HepG2 (cell line): ENCODE data around the gene TRPV4. TPM values are rescaled to one million over a fixed set of nuclear protein-coding genes. Genes with fewer than 3 reads are reported as not detected.

ENCODE experiments used
- AHDC1 ChIP-seq: sonication (generic); formaldehyde crosslinking; IDR thresholded peaks from 2 replicates; pipeline ENCODE4 v1.5.1; 2020; ENCODE audit warnings: mild to moderate bottlenecking, missing genetic modification reagents, borderline replicate concordance
- FOXA3 ChIP-seq: IDR thresholded peaks from 2 replicates; pipeline ENCODE4 v1.6.1; 2016; ENCODE audit warnings: missing genetic modification reagents, missing compliant biosample characterization
- KLF16 ChIP-seq, 2 experiments: sonication (generic) in 1 of 2; formaldehyde crosslinking in 1 of 2; IDR thresholded peaks; 2 replicates each; pipeline versions ENCODE4 v1.6.1 to v1.8.0; 2016 to 2023; ENCODE audit warnings: missing genetic modification reagents in 2 of 2, missing compliant biosample characterization in 1 of 2
- SP140L ChIP-seq: sonication (generic); formaldehyde crosslinking; IDR thresholded peaks from 2 replicates; pipeline ENCODE4 v1.4.0; 2020; ENCODE audit warnings: missing genetic modification reagents, borderline replicate concordance
- SRF ChIP-seq: IDR thresholded peaks from 2 replicates; pipeline ENCODE4 v1.6.1; 2011; ENCODE audit warnings: mild to moderate bottlenecking, low read depth, low read length, moderate library complexity
- ZFP41 ChIP-seq: sonication (generic); formaldehyde crosslinking; IDR thresholded peaks from 2 replicates; pipeline ENCODE4 v1.4.0; 2020; ENCODE audit warnings: mild to moderate bottlenecking, missing genetic modification reagents, borderline replicate concordance
- ZNF558 ChIP-seq: sonication (generic); formaldehyde crosslinking; IDR thresholded peaks from 2 replicates; pipeline ENCODE4 v1.9.0; 2022; ENCODE audit warnings: mild to moderate bottlenecking, missing genetic modification reagents, borderline replicate concordance
- ZNF614 ChIP-seq: IDR thresholded peaks from 2 replicates; pipeline ENCODE4 v1.6.1; 2018; ENCODE audit warnings: missing biosample characterization, missing genetic modification reagents, inconsistent platforms, borderline replicate concordance
- polyA plus RNA-seq, 8 experiments: library from polyadenylated mRNA; depleted of rRNA in 3 of 8; stranded (reverse) in 7 of 8; unstranded in 1 of 8; fragments of >200 nt; fragmentation: Illumina TruSeq in 4 of 8; extraction: Trizol in 4 of 8; gene quantifications; 2 replicates each; pipeline versions ENCODE4 v1.2.1 to v1.2.3, GENCODE V29; 2011 to 2016; ENCODE audit warnings: low read depth in 4 of 8, missing spikeins in 1 of 8, mixed read lengths in 1 of 8; ENCODE audit not compliant: insufficient read depth in 1 of 8
- total RNA-seq, 5 experiments: library from RNA; depleted of rRNA; stranded (reverse); fragments of >200 nt; fragmentation: Illumina TruSeq; extraction: Trizol; gene quantifications; 2 replicates each; pipeline ENCODE4 v1.2.3, GENCODE V29; 2016; ENCODE audit warnings: low read depth in 1 of 5
- TF ChIP-seq, protein P1 (sequence below): sonication (generic); formaldehyde crosslinking; IDR thresholded peaks from 2 replicates; pipeline ENCODE4 v1.4.0; 2020; ENCODE audit warnings: missing genetic modification reagents
- TF ChIP-seq, protein P2 (sequence below): sonication (generic); formaldehyde crosslinking; IDR thresholded peaks from 2 replicates; pipeline ENCODE4 v1.4.0; 2020; ENCODE audit warnings: missing genetic modification reagents
- TF ChIP-seq, protein P3 (sequence below): sonication (generic); formaldehyde crosslinking; IDR thresholded peaks from 2 replicates; pipeline ENCODE4 v1.5.1; 2020; ENCODE audit warnings: mild to moderate bottlenecking, moderate library complexity, missing genetic modification reagents

The TRPV4 gene
- total and polyA plus RNA-seq, 2 of the 13 experiments (the other 11 are each of a cell fraction or from before 2014, with no cell fraction given): 0.66 to 4.7 TPM

- TF ChIP-seq, protein P1, sequence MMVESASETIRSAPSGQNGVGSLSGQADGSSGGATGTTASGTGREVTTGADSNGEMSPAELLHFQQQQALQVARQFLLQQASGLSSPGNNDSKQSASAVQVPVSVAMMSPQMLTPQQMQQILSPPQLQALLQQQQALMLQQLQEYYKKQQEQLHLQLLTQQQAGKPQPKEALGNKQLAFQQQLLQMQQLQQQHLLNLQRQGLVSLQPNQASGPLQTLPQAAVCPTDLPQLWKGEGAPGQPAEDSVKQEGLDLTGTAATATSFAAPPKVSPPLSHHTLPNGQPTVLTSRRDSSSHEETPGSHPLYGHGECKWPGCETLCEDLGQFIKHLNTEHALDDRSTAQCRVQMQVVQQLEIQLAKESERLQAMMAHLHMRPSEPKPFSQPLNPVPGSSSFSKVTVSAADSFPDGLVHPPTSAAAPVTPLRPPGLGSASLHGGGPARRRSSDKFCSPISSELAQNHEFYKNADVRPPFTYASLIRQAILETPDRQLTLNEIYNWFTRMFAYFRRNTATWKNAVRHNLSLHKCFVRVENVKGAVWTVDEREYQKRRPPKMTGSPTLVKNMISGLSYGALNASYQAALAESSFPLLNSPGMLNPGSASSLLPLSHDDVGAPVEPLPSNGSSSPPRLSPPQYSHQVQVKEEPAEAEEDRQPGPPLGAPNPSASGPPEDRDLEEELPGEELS: no peak
- TF ChIP-seq ZNF558: no peak
- TF ChIP-seq, protein P2, sequence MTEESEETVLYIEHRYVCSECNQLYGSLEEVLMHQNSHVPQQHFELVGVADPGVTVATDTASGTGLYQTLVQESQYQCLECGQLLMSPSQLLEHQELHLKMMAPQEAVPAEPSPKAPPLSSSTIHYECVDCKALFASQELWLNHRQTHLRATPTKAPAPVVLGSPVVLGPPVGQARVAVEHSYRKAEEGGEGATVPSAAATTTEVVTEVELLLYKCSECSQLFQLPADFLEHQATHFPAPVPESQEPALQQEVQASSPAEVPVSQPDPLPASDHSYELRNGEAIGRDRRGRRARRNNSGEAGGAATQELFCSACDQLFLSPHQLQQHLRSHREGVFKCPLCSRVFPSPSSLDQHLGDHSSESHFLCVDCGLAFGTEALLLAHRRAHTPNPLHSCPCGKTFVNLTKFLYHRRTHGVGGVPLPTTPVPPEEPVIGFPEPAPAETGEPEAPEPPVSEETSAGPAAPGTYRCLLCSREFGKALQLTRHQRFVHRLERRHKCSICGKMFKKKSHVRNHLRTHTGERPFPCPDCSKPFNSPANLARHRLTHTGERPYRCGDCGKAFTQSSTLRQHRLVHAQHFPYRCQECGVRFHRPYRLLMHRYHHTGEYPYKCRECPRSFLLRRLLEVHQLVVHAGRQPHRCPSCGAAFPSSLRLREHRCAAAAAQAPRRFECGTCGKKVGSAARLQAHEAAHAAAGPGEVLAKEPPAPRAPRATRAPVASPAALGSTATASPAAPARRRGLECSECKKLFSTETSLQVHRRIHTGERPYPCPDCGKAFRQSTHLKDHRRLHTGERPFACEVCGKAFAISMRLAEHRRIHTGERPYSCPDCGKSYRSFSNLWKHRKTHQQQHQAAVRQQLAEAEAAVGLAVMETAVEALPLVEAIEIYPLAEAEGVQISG (CRISPR knock-in tag): 0 out of 2 replicates have a peak, but pooled peaks have one; percentile 24
- TF ChIP-seq, protein P3, sequence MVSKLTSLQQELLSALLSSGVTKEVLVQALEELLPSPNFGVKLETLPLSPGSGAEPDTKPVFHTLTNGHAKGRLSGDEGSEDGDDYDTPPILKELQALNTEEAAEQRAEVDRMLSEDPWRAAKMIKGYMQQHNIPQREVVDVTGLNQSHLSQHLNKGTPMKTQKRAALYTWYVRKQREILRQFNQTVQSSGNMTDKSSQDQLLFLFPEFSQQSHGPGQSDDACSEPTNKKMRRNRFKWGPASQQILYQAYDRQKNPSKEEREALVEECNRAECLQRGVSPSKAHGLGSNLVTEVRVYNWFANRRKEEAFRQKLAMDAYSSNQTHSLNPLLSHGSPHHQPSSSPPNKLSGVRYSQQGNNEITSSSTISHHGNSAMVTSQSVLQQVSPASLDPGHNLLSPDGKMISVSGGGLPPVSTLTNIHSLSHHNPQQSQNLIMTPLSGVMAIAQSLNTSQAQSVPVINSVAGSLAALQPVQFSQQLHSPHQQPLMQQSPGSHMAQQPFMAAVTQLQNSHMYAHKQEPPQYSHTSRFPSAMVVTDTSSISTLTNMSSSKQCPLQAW (CRISPR knock-in tag): peak; percentile 82
- 0 out of 2 replicates have a peak, but pooled peaks have one; percentile 6 for TF ChIP-seq FOXA3
- TF ChIP-seq KLF16 (CRISPR knock-in tag; IDR thresholded peaks at IDR 0.05): peak in 1 of 2 experiments; percentile 22; a peak in 1 of 4 replicates
- peak; percentile 12; the same call in 1 of the 2 replicates for TF ChIP-seq SRF
- 0 out of 2 replicates have a peak, but pooled peaks have one; percentile 23 for TF ChIP-seq AHDC1 (CRISPR knock-in tag)
- TF ChIP-seq ZFP41: no peak
- peak; percentile 100 for TF ChIP-seq SP140L (CRISPR knock-in tag)
- no peak for TF ChIP-seq ZNF614 (CRISPR knock-in tag)
Measured at GRCh38 chr12:109844983-109845823, 12.0 kb upstream of the TRPV4 start (continued).
